ENCODE data around the gene ABHD1.
"Not testable (repeated sequence)": the region's sequence is repeated elsewhere in the genome, so short reads cannot be mapped to it uniquely, and the experiment has no call there.

Gene ABHD1

GRCh38 chr2:27123302-27124150 is at the start of gene ABHD1:
TSS of gene ABHD1 (plus strand) at chr2:27123815. CDS start at chr2:27123949, 134 bp downstream.
- peak; percentile 33 to 36 for DNase-seq

- peak in 1 of 2 experiments; percentile 31 for DNase-seq
These were observed 48.7 kb upstream of the ABHD1 start for GRCh38 chr2:27074738-27075565.

- not testable (repeated sequence) for DNase-seq
These were observed 48.1 kb upstream of the ABHD1 start for GRCh38 chr2:27075566-27075871.

GRCh38 chr2:27076323-27076722 is 47.3 kb upstream of the ABHD1 start:
- no peak for DNase-seq

GRCh38 chr2:27077231-27077630 is 46.4 kb upstream of the ABHD1 start:
- no peak for DNase-seq

- no peak for DNase-seq
These were observed 45.1 kb upstream of the ABHD1 start, which contains the start of gene EMILIN1 for GRCh38 chr2:27078267-27079194. TSS of gene EMILIN1 (plus strand) at chr2:27078615. CDS start at chr2:27079066, 451 bp downstream.

GRCh38 chr2:27079233-27080139 is 44.1 kb upstream of the ABHD1 start:
- no peak for DNase-seq

GRCh38 chr2:27080140-27080469 is 43.5 kb upstream of the ABHD1 start:
- DNase-seq, result no peak

GRCh38 chr2:27080603-27080936 is 43.0 kb upstream of the ABHD1 start:
- DNase-seq, result no peak

GRCh38 chr2:27081984-27082772 is 41.4 kb upstream of the ABHD1 start:
- no peak for DNase-seq

GRCh38 chr2:27082773-27083409 is 40.7 kb upstream of the ABHD1 start:
- DNase-seq, result no peak

GRCh38 chr2:27083410-27084296 is 40.0 kb upstream of the ABHD1 start:
- DNase-seq, result no peak

- DNase-seq, result no peak
These were observed 39.1 kb upstream of the ABHD1 start for GRCh38 chr2:27084297-27085061.

- no peak for DNase-seq
These were observed 38.4 kb upstream of the ABHD1 start for GRCh38 chr2:27085062-27085672.

- DNase-seq, result no peak
These were observed 37.9 kb upstream of the ABHD1 start for GRCh38 chr2:27085673-27086089.

GRCh38 chr2:27086090-27086723 is 37.4 kb upstream of the ABHD1 start:
- peak; percentile 95 to 96 for DNase-seq

- no peak for DNase-seq
These were observed 36.7 kb upstream of the ABHD1 start, which contains the start of gene KHK for GRCh38 chr2:27086724-27087593. TSS of gene KHK (plus strand) at chr2:27086772. CDS start at chr2:27087260, 488 bp downstream.
